ENCODE measurements around the gene FUT8.

DNA sequence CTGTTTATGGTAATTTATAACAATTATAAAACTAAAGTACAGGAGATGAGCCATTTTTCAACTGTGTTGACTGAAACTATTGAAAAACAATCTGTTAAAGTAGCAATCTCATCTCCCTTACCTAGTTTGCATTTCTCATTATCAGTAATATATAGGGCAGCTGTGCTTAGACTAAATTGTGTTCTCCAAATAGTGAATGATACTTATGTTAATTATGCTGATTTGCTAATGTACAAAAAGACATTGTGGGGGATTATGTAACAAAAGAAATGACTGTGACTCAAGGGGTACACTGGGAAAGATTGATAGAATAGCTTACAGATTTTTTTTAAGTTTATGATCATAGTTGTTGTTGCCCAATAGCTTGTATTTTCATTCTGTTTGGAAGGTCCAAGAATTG is 207.7 kb downstream of the FUT8 start:
- TF ChIP-seq, protein P1, sequence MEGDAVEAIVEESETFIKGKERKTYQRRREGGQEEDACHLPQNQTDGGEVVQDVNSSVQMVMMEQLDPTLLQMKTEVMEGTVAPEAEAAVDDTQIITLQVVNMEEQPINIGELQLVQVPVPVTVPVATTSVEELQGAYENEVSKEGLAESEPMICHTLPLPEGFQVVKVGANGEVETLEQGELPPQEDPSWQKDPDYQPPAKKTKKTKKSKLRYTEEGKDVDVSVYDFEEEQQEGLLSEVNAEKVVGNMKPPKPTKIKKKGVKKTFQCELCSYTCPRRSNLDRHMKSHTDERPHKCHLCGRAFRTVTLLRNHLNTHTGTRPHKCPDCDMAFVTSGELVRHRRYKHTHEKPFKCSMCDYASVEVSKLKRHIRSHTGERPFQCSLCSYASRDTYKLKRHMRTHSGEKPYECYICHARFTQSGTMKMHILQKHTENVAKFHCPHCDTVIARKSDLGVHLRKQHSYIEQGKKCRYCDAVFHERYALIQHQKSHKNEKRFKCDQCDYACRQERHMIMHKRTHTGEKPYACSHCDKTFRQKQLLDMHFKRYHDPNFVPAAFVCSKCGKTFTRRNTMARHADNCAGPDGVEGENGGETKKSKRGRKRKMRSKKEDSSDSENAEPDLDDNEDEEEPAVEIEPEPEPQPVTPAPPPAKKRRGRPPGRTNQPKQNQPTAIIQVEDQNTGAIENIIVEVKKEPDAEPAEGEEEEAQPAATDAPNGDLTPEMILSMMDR (conservative IDR thresholded peaks at IDR 0.05; ENCODE audit: low read length) = no peak
- no peak for TF ChIP-seq EZH2phosphoT487 (IDR thresholded peaks at IDR 0.05; ENCODE audit: borderline replicate concordance)

All from Loucy (cell line).